ENCODE results near the gene CS.

GRCh38 chr12:56257491-56258067 lies 42.6 kb downstream of the CS start:
- TF ChIP-seq POLR2A (IDR thresholded peaks at IDR 0.05) (no peak), CTCF (IDR thresholded peaks at IDR 0.05) (no peak)

Data from esophagus squamous epithelium (tissue), 4 donors.